Colonic mucosa (tissue), 4 donors: ENCODE measurements around the gene PLEKHJ1. TPM values are rescaled to one million over a fixed set of nuclear protein-coding genes. Genes with fewer than 3 reads are reported as not detected.

Source experiments
- DNase-seq: peaks from one replicate; pipeline ENCODE4 v3.0.0-alpha.2; 2020
- H3K27ac ChIP-seq: fragments of 200-600 bp; one replicate; pipeline ENCODE4 v1.8.0; 2021
- H3K27me3 ChIP-seq: fragments of 200-600 bp; one replicate; pipeline ENCODE4 v1.8.0; 2021
- H3K36me3 ChIP-seq: fragments of 200-600 bp; one replicate; pipeline ENCODE4 v1.8.0; 2021
- H3K4me1 ChIP-seq: fragments of 200-600 bp; one replicate; pipeline ENCODE4 v1.8.0; 2021; ENCODE audit warnings: mild to moderate bottlenecking
- H3K4me3 ChIP-seq: fragments of 200-600 bp; one replicate; pipeline ENCODE4 v1.8.0; 2021
- H3K9ac ChIP-seq, 2 donors: one replicate each; pipeline ENCODE4 v1.7.0; 2013; ENCODE audit warnings: control low read depth in 2 of 2, low read depth in 2 of 2, low read length in 2 of 2
- H3K9me3 ChIP-seq: fragments of 200-600 bp; one replicate; pipeline ENCODE4 v1.8.0; 2021
- intact Hi-C: fragments of 100-400 bp; cut with DNase I; formaldehyde crosslinking; loops from one replicate; pipeline ENCODE4 v1.14.1; 2022
- total RNA-seq, 2 donors: library from RNA; stranded (reverse); fragmentation: NEBNext Ultra II Directional in 1 of 2; extraction: Animal tissue kit (Norgen Biotek cat#: 25700) in 1 of 2; gene quantifications; one replicate each; pipeline ENCODE4 v1.2.1, GENCODE V29; 2021
- TF ChIP-seq, protein P1 (sequence below): fragments of 200-600 bp; IDR thresholded peaks from one replicate; pipeline ENCODE4 v1.8.0; 2022; ENCODE audit warnings: antibody characterized with exemption, mild to moderate bottlenecking
- donor health status: healthy.
- donor health status: DM: no; HTN: no; CAD: no.
- donor health status: DM: no; HTN: no; CAD: no.

Gene PLEKHJ1
- total RNA-seq, 2 donors from 2014 or later = 176 to 238 TPM

DNA sequence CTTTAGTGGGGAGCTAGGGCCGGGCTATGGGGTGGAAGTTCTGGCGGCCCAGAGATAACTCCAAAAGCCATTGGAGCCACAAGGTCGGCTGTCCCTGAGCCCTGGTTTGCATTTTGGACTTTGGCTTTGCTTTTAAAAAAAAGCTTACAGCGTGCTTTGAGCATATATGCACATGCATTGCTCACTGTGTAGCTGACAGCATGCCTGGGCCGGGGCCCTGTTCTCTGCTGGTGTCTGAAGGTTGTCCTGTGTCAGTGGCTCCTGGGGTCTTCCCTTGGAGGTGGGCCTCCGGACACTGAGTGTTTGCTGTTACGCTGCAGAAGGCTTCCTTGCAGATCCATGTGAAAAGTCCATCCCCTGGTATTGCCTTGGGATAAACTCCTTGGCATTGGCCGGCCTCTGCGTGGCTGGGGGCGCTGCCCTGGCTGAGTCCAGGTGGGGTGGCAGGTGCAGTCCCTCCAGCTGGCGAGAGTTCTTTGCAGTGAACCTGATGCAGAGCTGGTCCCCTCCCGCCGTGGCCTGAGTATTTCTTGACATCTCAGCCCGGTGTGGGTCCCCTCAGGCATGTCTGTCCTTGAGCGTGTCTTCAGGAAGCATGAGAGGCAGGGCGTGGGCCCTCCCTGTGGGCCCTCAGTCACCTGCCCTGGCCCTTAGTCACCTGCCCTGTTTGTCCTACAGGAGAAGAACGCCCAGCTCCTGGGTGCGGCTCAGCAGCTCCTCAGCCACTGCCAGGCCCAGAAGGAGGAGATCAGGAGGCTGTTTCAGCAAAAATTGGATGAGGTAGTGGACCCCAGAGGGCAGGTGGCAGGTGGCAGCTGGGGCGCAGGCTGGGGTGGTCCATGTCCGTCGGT is 23.0 kb downstream of the PLEKHJ1 start:
- Histone ChIP-seq H3K36me3 (peaks cover 21% of the 10 kb centered on the region), H3K4me1 (peaks cover 21% of the 10 kb centered on the region), H3K9ac (peak overlapping the region in 1 of 2 donors; percentile 77), H3K27ac (peak overlapping the region; percentile 78), H3K27me3 (no peaks in the 10 kb centered on the region), H3K9me3 (no peaks in the 10 kb centered on the region), H3K4me3 (no peak overlapping the region)
- TF ChIP-seq, protein P1, sequence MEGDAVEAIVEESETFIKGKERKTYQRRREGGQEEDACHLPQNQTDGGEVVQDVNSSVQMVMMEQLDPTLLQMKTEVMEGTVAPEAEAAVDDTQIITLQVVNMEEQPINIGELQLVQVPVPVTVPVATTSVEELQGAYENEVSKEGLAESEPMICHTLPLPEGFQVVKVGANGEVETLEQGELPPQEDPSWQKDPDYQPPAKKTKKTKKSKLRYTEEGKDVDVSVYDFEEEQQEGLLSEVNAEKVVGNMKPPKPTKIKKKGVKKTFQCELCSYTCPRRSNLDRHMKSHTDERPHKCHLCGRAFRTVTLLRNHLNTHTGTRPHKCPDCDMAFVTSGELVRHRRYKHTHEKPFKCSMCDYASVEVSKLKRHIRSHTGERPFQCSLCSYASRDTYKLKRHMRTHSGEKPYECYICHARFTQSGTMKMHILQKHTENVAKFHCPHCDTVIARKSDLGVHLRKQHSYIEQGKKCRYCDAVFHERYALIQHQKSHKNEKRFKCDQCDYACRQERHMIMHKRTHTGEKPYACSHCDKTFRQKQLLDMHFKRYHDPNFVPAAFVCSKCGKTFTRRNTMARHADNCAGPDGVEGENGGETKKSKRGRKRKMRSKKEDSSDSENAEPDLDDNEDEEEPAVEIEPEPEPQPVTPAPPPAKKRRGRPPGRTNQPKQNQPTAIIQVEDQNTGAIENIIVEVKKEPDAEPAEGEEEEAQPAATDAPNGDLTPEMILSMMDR = no peak
- peak; percentile 84 for DNase-seq
- intact Hi-C loops = no loop called here

GRCh38 chr19:2210987-2211740 is 25.0 kb downstream of the PLEKHJ1 start:
- no peak overlapping the region for H3K4me3 ChIP-seq
- H3K27me3 ChIP-seq = no peaks in the 10 kb centered on the region
- DNase-seq = no peak
- peaks cover 21% of the 10 kb centered on the region for H3K36me3 ChIP-seq
- no peak overlapping the region for H3K27ac ChIP-seq
- peaks cover 21% of the 10 kb centered on the region for H3K4me1 ChIP-seq
- no peaks in the 10 kb centered on the region for H3K9me3 ChIP-seq
- TF ChIP-seq, protein P1 = no peak
- intact Hi-C loops = no loop called here
- H3K9ac ChIP-seq = no peak overlapping the region

DNA sequence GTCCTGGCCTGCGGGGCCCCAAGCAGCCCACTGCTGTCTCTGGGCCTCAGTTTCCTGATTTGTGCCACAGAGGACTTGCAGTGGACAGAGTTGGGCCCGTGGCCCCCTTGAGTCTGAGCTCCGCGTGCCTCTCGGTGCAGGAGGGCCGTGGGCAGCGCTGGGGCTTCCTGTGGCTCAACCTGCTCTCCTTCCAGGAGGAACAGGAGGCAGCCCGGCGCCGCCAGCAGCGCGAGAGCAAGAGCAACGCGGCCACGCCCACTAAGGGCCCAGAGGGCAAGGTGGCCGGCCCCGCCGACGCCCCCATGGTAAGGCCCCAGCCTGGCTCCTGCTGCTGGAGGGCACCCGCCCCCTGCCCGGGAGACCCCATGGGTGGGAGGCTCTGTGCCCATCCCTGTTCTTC is 25.9 kb downstream of the PLEKHJ1 start:
- Histone ChIP-seq H3K9me3 (no peaks in the 10 kb centered on the region), H3K4me3 (no peak overlapping the region), H3K27ac (no peak overlapping the region), H3K27me3 (no peaks in the 10 kb centered on the region), H3K9ac (no peak overlapping the region), H3K4me1 (peaks cover 21% of the 10 kb centered on the region), H3K36me3 (peaks cover 21% of the 10 kb centered on the region)
- no peak for DNase-seq
- TF ChIP-seq, protein P1 = no peak
- intact Hi-C loops = no loop called here

GRCh38 chr19:2209408-2209807 is 26.7 kb downstream of the PLEKHJ1 start:
- no peaks in the 10 kb centered on the region for H3K27me3 ChIP-seq
- peaks cover 21% of the 10 kb centered on the region for H3K4me1 ChIP-seq
- TF ChIP-seq, protein P1 = no peak
- peaks cover 19% of the 10 kb centered on the region for H3K36me3 ChIP-seq
- H3K4me3 ChIP-seq = no peak overlapping the region
- intact Hi-C loops = no loop called here
- no peak overlapping the region for H3K9ac ChIP-seq
- no peak for DNase-seq
- H3K9me3 ChIP-seq = no peaks in the 10 kb centered on the region
- no peak overlapping the region for H3K27ac ChIP-seq

GRCh38 chr19:2208975-2209374 is 27.2 kb downstream of the PLEKHJ1 start:
- Histone ChIP-seq H3K4me1 (peaks cover 19% of the 10 kb centered on the region), H3K27me3 (no peaks in the 10 kb centered on the region), H3K9ac (no peak overlapping the region), H3K9me3 (no peaks in the 10 kb centered on the region), H3K4me3 (no peak overlapping the region), H3K36me3 (peaks cover 15% of the 10 kb centered on the region), H3K27ac (no peak overlapping the region)
- TF ChIP-seq, protein P1 = no peak
- no peak for DNase-seq
- intact Hi-C loops = no loop called here
